Measurements from ENCODE around the gene KRT1.

Gene KRT1

DNA sequence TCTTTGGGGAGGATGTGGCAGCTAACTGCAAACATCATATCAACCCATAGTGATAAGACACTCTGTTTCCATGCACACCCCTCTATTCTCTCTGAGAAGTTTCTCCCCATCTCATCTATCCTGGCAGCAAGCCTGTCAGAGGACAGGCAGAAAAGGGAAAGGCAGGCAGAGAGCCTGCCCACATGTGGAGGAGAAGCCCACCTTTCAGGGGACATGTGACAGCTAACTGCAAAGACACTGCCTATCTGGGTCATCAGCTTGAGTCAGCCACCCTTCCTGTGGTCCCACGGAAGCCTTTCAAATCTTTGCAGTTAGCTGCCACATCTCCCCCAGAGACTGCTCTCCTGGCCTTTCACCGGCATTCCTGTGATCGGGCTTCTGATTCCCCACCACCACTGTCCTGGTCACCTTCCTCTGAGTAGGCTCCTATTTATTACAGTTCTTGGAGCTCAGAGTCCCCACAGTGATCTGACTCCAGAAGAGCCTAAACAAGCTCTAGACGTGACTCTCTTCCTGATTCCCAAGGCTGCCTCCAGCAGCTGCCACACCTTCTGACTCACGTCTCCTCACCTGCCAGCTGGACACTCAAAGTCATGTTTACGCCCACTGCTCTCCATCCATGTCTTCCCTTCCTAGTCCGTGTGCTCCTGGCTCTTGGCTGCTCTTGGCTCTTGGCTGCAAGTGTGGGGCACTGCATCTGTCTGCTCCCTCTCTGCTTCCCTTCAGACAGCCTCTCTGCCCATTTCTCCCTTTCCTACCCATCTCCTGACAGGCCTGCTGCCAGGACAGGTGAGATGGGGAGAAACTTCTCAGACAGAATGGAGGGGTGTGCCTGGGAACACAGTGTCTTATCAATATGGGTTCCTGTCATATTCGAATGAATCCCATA lies 7.5 kb upstream of the KRT1 start:
- Histone ChIP-seq H3K14ac (ENCODE audit: low read length) (no peak overlapping the region), H3K27ac (replicated peaks; ENCODE audit: low read length) (no peak overlapping the region), H4K8ac (ENCODE audit: low read depth, low read length) (no peak overlapping the region), H2BK15ac (ENCODE audit: low read length) (no peak overlapping the region), H3K4me3 (ENCODE audit: low read length in 2 of 2) (no peak overlapping the region), H2BK5ac (ENCODE audit: low read length) (no peak overlapping the region), H3K36me3 (replicated peaks in 1 of 2; ENCODE audit: control insufficient read depth in 2 of 2, insufficient read depth in 2 of 2, low read length in 2 of 2) (no peaks in the 10 kb centered on the region), H3K4ac (ENCODE audit: low read length) (no peak overlapping the region), H3K23ac (ENCODE audit: low read depth, low read length, poor library complexity) (peak overlapping the region; percentile 70), H3K9me3 (replicated peaks in 1 of 2; ENCODE audit: control insufficient read depth in 2 of 2, insufficient read depth in 1 of 2, low read depth in 1 of 2, low read length in 2 of 2) (no peaks in the 10 kb centered on the region), H3K4me1 (ENCODE audit: control insufficient read depth in 2 of 2, insufficient read depth in 1 of 2, low read depth in 1 of 2, low read length in 2 of 2) (peaks cover 0 to 19% of the 10 kb centered on the region in 2 donors), H3K9ac (ENCODE audit: low read depth, low read length, poor library complexity) (no peak overlapping the region), H2AFZ (ENCODE audit: low read length) (no peak overlapping the region), H4K91ac (ENCODE audit: low read depth, low read length, poor library complexity) (no peak overlapping the region), H3K4me2 (ENCODE audit: insufficient read depth, low read length, poor library complexity, severe bottlenecking) (no peak overlapping the region), H2BK120ac (ENCODE audit: low read depth, low read length) (no peak overlapping the region), H2BK12ac (ENCODE audit: low read length) (no peak overlapping the region), H2AK5ac (ENCODE audit: low read depth, low read length) (no peak overlapping the region), H3K79me1 (ENCODE audit: low read depth, low read length) (no peaks in the 10 kb centered on the region), H3K18ac (ENCODE audit: low read length) (peak overlapping the region; percentile 56), H3K27me3 (ENCODE audit: control insufficient read depth in 3 of 3, insufficient read depth in 3 of 3, low read depth in 1 of 3, low read length in 3 of 3) (peaks cover 0 to 46% (median 10%) of the 10 kb centered on the region in 3 experiments)
- DNase-seq (ENCODE audit: low spot score), result no peak
- WGBS, 2 donors (ENCODE audit: extremely low coverage in 2 of 2, insufficient read length in 2 of 2, insufficient replicate concordance in 1 of 2), result no CpG with 5 or more reads among the region's 8 CpGs

DNA sequence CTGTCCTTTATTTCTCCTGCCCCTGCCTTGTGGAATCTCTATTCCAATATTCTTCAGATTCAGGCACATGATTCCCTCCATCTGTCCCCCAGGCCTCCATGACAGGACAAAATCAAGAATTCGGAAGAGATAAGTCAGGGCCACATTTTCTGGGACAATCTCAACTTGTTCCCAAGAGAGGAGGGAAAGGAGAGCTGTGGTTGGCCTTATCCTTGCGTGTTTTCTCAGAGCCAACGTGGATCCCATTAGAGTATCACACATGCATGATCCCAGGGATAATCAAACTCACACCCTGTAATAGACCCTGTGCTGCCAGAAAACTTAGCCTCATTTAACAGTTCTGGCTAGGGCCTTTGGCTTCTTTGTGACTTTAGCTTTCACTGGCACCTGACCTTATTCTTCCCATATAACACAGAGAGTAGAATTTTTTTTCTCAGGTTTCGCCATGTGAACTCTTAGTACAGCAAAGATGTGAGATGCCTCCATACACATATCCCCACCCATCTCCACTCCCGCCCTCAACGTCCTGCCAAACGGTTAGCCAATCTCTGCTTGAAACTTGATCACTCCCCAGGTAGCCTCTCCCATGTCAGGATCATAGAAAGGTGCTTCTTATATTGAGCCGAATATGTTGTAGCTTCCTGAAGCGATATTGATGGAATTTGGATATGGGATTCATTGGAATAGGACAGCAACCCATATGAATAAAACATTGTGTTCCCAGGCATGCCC lies 6.7 kb upstream of the KRT1 start:
- DNase-seq (ENCODE audit: low spot score), result no peak
- H3K9me3 ChIP-seq (replicated peaks in 1 of 2; ENCODE audit: control insufficient read depth in 2 of 2, insufficient read depth in 1 of 2, low read depth in 1 of 2, low read length in 2 of 2), result no peaks in the 10 kb centered on the region
- H3K23ac ChIP-seq (ENCODE audit: low read depth, low read length, poor library complexity), result no peak overlapping the region
- H4K91ac ChIP-seq (ENCODE audit: low read depth, low read length, poor library complexity), result no peak overlapping the region
- H3K14ac ChIP-seq (ENCODE audit: low read length), result no peak overlapping the region
- H3K27me3 ChIP-seq (ENCODE audit: control insufficient read depth in 3 of 3, insufficient read depth in 3 of 3, low read depth in 1 of 3, low read length in 3 of 3), result peaks cover 0 to 38% (median 10%) of the 10 kb centered on the region in 3 experiments
- no peak overlapping the region for H2AK5ac ChIP-seq (ENCODE audit: low read depth, low read length)
- H3K4me1 ChIP-seq (ENCODE audit: control insufficient read depth in 2 of 2, insufficient read depth in 1 of 2, low read depth in 1 of 2, low read length in 2 of 2), result peaks cover 0 to 14% of the 10 kb centered on the region in 2 donors
- no peak overlapping the region for H3K18ac ChIP-seq (ENCODE audit: low read length)
- H2AFZ ChIP-seq (ENCODE audit: low read length), result no peak overlapping the region
- H2BK5ac ChIP-seq (ENCODE audit: low read length), result no peak overlapping the region
- no CpG with 5 or more reads among the region's 9 CpGs for whole genome bisulfite sequencing, 2 donors (ENCODE audit: extremely low coverage in 2 of 2, insufficient read length in 2 of 2, insufficient replicate concordance in 1 of 2)
- no peak overlapping the region for H3K27ac ChIP-seq (replicated peaks; ENCODE audit: low read length)
- H3K4me3 ChIP-seq (ENCODE audit: low read length in 2 of 2), result no peak overlapping the region
- no peak overlapping the region for H4K8ac ChIP-seq (ENCODE audit: low read depth, low read length)
- no peak overlapping the region for H3K9ac ChIP-seq (ENCODE audit: low read depth, low read length, poor library complexity)
- no peak overlapping the region for H3K4ac ChIP-seq (ENCODE audit: low read length)
- H3K79me1 ChIP-seq (ENCODE audit: low read depth, low read length), result no peaks in the 10 kb centered on the region
- no peak overlapping the region for H3K4me2 ChIP-seq (ENCODE audit: insufficient read depth, low read length, poor library complexity, severe bottlenecking)
- no peak overlapping the region for H2BK120ac ChIP-seq (ENCODE audit: low read depth, low read length)
- H2BK15ac ChIP-seq (ENCODE audit: low read length), result no peak overlapping the region
- H2BK12ac ChIP-seq (ENCODE audit: low read length), result no peak overlapping the region
- no peaks in the 10 kb centered on the region for H3K36me3 ChIP-seq (replicated peaks in 1 of 2; ENCODE audit: control insufficient read depth in 2 of 2, insufficient read depth in 2 of 2, low read length in 2 of 2)

DNA sequence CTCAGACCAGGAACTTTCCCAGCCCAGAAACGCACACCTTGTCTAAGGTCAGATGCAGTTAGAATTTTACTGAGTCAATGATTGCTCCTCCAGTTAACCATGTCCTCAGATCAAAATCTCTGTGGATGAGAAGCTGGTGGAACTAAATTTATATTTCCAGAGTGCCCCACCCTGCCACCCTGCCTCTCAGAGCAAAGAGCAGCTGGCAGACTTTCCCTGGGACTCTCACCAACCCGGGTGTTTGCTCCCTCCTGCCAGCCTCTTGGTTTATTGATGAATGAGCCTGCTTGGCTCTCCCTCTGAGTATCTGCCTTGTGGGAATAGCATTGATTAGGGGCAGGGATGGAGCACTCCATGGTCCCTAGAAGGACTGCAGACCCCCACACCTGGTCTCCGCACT lies 5.9 kb upstream of the KRT1 start:
- Histone ChIP-seq H2BK12ac (ENCODE audit: low read length) (no peak overlapping the region), H2BK5ac (ENCODE audit: low read length) (no peak overlapping the region), H3K23ac (ENCODE audit: low read depth, low read length, poor library complexity) (no peak overlapping the region), H3K36me3 (replicated peaks in 1 of 2; ENCODE audit: control insufficient read depth in 2 of 2, insufficient read depth in 2 of 2, low read length in 2 of 2) (no peaks in the 10 kb centered on the region), H2BK15ac (ENCODE audit: low read length) (no peak overlapping the region), H4K8ac (ENCODE audit: low read depth, low read length) (no peak overlapping the region), H3K9ac (ENCODE audit: low read depth, low read length, poor library complexity) (no peak overlapping the region), H3K27ac (replicated peaks; ENCODE audit: low read length) (no peak overlapping the region), H3K4ac (ENCODE audit: low read length) (no peak overlapping the region), H3K18ac (ENCODE audit: low read length) (no peak overlapping the region), H3K9me3 (replicated peaks in 1 of 2; ENCODE audit: control insufficient read depth in 2 of 2, insufficient read depth in 1 of 2, low read depth in 1 of 2, low read length in 2 of 2) (no peaks in the 10 kb centered on the region), H2AK5ac (ENCODE audit: low read depth, low read length) (no peak overlapping the region), H3K4me3 (ENCODE audit: low read length in 2 of 2) (no peak overlapping the region), H2AFZ (ENCODE audit: low read length) (no peak overlapping the region), H3K27me3 (ENCODE audit: control insufficient read depth in 3 of 3, insufficient read depth in 3 of 3, low read depth in 1 of 3, low read length in 3 of 3) (peaks cover 0 to 30% (median 8%) of the 10 kb centered on the region in 3 experiments), H2BK120ac (ENCODE audit: low read depth, low read length) (no peak overlapping the region), H3K4me2 (ENCODE audit: insufficient read depth, low read length, poor library complexity, severe bottlenecking) (no peak overlapping the region), H4K91ac (ENCODE audit: low read depth, low read length, poor library complexity) (no peak overlapping the region), H3K79me1 (ENCODE audit: low read depth, low read length) (no peaks in the 10 kb centered on the region), H3K4me1 (ENCODE audit: control insufficient read depth in 2 of 2, insufficient read depth in 1 of 2, low read depth in 1 of 2, low read length in 2 of 2) (peaks cover 0 to 10% of the 10 kb centered on the region in 2 donors), H3K14ac (ENCODE audit: low read length) (no peak overlapping the region)
- no CpG with 5 or more reads among the region's 3 CpGs for WGBS, 2 donors (ENCODE audit: extremely low coverage in 2 of 2, insufficient read length in 2 of 2, insufficient replicate concordance in 1 of 2)
- DNase-seq (ENCODE audit: low spot score), result no peak

DNA sequence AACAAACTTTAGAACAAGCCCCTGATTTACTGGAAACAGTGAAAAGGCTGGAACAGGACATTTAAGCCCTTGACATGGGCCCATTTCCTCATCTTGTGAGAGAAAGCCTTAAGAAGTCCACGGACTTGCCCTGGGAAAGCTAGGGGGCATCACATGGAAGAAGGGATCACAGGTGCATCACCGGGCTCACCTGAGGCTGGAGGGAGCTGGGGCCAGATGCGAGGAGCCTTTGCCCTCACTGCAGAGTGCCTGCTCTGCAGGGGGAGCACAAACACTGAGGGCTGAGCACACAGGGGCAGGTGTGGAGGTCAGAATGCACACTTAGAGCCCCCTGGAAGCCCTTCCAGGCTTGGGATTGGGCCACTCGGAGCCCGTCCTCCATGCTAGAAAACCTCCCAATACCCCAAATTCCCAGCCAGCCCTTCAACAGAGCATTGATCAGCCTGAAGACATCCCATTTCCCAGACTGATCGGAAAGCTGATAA lies 5.2 kb upstream of the KRT1 start:
- Histone ChIP-seq H2AK5ac (ENCODE audit: low read depth, low read length) (no peak overlapping the region), H3K36me3 (replicated peaks in 1 of 2; ENCODE audit: control insufficient read depth in 2 of 2, insufficient read depth in 2 of 2, low read length in 2 of 2) (no peaks in the 10 kb centered on the region), H3K79me1 (ENCODE audit: low read depth, low read length) (no peaks in the 10 kb centered on the region), H2BK120ac (ENCODE audit: low read depth, low read length) (no peak overlapping the region), H3K4me1 (ENCODE audit: control insufficient read depth in 2 of 2, insufficient read depth in 1 of 2, low read depth in 1 of 2, low read length in 2 of 2) (peaks cover 0 to 6% of the 10 kb centered on the region in 2 donors), H4K91ac (ENCODE audit: low read depth, low read length, poor library complexity) (no peak overlapping the region), H3K14ac (ENCODE audit: low read length) (no peak overlapping the region), H3K23ac (ENCODE audit: low read depth, low read length, poor library complexity) (no peak overlapping the region), H2BK5ac (ENCODE audit: low read length) (no peak overlapping the region), H4K8ac (ENCODE audit: low read depth, low read length) (no peak overlapping the region), H2BK15ac (ENCODE audit: low read length) (no peak overlapping the region), H3K4ac (ENCODE audit: low read length) (no peak overlapping the region), H3K4me3 (ENCODE audit: low read length in 2 of 2) (no peak overlapping the region), H3K18ac (ENCODE audit: low read length) (no peak overlapping the region), H2AFZ (ENCODE audit: low read length) (no peak overlapping the region), H2BK12ac (ENCODE audit: low read length) (no peak overlapping the region), H3K27ac (replicated peaks; ENCODE audit: low read length) (no peak overlapping the region), H3K9ac (ENCODE audit: low read depth, low read length, poor library complexity) (no peak overlapping the region), H3K9me3 (replicated peaks in 1 of 2; ENCODE audit: control insufficient read depth in 2 of 2, insufficient read depth in 1 of 2, low read depth in 1 of 2, low read length in 2 of 2) (no peaks in the 10 kb centered on the region), H3K27me3 (ENCODE audit: control insufficient read depth in 3 of 3, insufficient read depth in 3 of 3, low read depth in 1 of 3, low read length in 3 of 3) (peaks cover 0 to 24% (median 4%) of the 10 kb centered on the region in 3 experiments), H3K4me2 (ENCODE audit: insufficient read depth, low read length, poor library complexity, severe bottlenecking) (no peak overlapping the region)
- DNase-seq (ENCODE audit: low spot score), result no peak
- no CpG with 5 or more reads among the region's 6 CpGs for whole genome bisulfite sequencing, 2 donors (ENCODE audit: extremely low coverage in 2 of 2, insufficient read length in 2 of 2, insufficient replicate concordance in 1 of 2)

Measured in neuronal stem cell (in vitro differentiated cells).